ENCODE measurements around the gene UMODL1.

Gene UMODL1

DNA sequence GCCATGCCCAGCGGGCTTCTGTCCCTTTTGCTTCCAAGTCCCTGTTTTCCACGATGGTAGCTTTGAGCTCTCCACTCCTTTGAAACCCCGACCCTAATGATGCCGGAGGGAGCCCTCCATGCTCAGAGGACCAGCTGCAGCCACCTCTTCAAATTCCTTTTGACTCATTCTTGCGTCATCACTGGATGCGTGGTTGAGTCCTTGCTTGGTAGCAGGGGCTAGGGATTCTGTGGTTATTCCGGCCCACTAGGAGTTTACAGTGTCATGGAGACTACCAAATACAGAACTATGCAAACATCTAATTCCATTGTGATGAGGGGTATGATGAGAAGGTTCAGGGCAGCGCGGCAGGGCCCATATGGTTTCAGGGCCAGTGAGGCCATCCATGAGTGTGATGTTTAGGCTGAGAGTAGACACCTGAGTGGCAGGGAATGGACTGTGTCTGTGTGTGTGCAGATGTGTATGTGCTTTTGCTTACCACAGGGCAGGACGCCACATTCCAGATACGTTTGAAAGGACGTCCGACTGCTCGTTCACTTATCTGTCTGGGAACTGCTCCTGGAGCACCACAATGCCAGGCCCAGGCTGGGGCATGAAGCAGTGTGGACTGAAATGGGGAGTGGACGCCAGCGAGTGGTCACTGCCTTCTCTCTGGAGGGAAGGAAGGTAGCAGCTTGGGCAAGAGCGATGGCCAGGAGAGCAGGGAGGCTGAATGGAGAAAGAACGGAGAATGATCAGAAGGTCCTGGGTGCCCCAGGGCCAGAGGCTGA lies 30.5 kb upstream of the UMODL1 start:
- no peak for DNase-seq

- no peak for DNase-seq
These were observed 29.9 kb upstream of the UMODL1 start for GRCh38 chr21:42041246-42041645.

DNA sequence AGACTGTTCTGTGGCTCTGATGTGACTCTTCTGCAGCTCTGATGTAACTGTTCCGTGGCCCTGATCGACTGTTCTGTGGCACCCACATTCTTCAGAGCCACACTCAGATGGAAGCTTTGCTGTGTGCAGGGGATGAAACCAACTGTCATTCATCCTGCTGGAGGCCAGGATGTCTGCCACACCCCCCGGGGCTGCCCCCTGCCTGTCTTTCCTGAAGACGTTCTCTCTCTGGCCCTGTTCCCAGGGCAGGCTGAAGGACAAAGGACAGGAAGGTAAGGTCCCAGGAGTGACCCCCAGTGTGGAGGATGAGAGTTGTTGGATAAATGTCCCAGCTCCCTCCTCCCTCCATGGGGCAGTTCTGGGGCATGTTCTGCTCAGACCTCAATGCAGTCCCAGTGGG lies 29.4 kb upstream of the UMODL1 start:
- DNase-seq, result no peak

- no peak for DNase-seq
These were observed 28.5 kb upstream of the UMODL1 start for GRCh38 chr21:42042651-42043050.

GRCh38 chr21:42043201-42043895 lies 27.8 kb upstream of the UMODL1 start:
- DNase-seq, result no peak

DNA sequence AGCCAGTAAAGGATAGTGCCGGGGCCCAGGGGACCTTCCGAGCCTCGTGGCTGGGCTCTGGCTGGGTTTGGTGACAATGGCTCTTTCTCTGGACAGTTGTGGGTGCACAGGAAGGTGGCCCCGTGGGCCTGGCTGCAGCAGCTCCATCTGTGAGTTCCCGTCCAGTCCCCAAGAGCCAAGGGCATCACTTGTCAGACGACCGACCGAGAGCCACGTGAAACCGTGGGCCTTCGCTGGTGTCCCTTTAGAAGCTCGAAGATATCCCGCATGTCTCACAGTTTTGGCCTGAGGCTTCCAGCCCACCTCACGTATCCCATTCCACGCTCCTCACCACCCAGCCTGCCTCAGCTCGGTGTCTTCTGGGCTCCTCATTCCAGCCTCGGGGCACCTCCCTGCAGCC lies 27.2 kb upstream of the UMODL1 start:
- DNase-seq, result no peak

- no peak for DNase-seq
These were observed 26.1 kb upstream of the UMODL1 start for GRCh38 chr21:42044871-42045495.

DNA sequence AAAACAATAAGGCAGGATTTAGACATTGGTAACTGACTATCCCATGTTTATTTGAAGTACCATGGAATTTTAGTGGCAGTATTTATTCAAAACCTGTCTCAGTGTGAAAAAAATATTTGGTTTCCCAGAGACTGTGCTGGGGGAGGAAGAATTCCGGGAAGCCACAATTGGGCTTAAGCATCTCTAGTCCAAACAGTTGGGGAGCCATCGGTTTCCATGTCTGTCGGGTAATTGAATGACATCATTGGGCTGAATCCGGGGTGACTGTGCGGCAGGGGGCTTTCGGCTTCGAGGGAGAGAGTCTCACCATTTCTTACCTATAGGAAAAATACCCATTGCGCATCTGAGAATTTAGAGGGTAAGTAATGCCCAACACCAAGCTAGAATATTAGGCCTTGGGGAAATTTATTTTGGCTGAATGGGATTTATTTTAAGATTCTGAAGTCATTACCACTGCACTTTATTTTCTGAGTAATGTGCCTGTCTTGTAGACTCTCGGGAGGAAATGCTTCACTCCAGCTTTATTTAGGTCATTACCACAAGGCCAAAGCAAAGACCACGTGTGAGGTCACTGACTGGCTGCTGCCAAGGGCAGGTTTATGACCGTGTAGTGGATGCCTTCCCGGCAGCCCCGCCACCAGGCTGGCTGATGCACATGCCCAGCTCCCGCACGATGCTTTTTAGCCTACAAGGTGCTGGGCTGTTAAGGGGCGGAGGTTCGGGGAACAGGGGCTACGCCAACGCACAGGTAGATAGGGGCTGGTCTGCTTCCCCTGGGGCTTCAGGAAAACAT lies 23.1 kb upstream of the UMODL1 start:
- no peak for DNase-seq

GRCh38 chr21:42048870-42049577 lies 22.1 kb upstream of the UMODL1 start:
- no peak for DNase-seq

- no peak for DNase-seq
These were observed 21.3 kb upstream of the UMODL1 start for GRCh38 chr21:42049578-42050430.

GRCh38 chr21:42051788-42052187 lies 19.3 kb upstream of the UMODL1 start:
- DNase-seq, result no peak

DNA sequence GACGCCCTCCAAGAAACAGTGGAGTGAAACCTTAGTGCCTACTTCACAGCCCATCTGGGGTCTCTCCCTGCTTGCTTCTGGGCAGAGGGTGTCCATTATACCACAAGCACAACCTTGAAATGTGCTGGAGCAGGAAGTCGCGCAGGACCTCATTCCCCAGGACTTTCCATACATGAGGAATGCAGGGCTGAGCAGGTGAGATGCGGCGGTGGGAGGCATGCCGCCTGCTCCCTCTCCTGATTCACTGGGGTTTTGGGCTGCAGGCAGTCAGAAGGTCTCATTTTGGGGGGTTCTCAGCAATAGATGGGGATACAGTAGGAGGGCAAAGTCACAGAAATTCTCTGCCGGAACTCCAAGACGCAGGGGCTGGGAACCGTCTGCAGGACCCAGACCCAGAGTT lies 15.7 kb upstream of the UMODL1 start:
- DNase-seq, result no peak

- DNase-seq, result no peak
These were observed 14.6 kb upstream of the UMODL1 start for GRCh38 chr21:42056468-42056867.

GRCh38 chr21:42056996-42057689 lies 14.0 kb upstream of the UMODL1 start:
- DNase-seq, result peak; percentile 55

- no peak for DNase-seq
These were observed 13.2 kb upstream of the UMODL1 start for GRCh38 chr21:42057851-42058437.

GRCh38 chr21:42058631-42059111 lies 12.4 kb upstream of the UMODL1 start:
- DNase-seq, result no peak

DNA sequence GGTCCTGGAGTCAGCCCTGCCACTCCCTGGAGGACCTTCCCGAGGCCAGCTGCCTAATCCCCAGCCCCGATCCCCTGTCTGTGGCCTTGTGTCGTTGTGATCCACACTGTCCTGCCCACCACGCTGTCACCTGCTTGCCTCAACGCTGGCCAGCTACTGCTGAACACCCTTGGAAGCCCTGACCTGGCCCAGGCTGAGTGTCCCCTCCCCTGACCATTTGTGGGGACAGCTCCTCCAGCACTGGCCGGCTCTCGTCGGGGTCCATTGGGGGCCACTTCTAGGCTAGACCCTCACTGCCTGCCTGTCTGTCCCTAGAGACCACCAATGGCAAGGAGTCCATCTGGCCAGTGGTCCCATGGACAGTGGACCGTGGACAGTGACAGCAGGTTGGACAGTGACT lies 12.0 kb upstream of the UMODL1 start:
- no peak for DNase-seq

DNA sequence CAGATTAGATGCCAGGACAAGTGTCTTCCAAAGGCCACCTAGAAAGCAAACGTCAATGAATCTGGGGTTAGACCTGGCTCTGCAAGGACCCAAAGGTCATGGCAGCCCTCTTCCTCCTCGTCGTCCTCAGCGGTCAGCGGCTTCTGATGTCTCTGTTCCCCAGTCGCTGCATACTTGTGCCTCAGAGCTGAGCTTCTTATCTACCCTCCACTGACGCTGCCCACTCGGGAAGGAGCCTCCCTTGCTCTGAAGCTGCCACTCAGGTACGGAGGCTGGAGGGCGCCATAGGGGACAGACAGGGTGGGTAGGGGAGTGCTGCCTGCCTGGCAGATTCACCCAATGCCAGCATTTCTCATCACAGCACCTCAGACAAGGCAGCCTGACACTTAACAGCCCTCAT lies 11.4 kb upstream of the UMODL1 start:
- no peak for DNase-seq

DNA sequence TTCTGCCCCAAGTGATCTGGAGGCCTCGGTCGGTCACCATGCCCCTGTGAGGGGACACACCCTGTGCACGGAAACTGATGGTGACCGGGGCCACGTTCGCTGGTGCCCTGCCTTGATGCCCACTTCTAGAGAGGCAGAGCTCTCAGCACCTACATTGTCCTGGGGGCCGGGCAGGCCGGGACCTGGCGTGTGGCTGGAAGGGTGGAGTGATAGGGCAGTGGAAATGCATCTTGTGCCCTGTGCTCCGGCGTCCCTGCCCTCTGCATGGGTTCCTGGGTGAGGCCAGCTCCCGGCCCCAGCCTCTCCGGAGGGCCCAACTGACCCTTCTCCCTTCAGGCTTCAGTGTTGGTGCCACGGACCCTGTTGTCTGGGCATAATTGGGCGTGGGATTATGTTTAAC lies 11.0 kb upstream of the UMODL1 start:
- no peak for DNase-seq

- no peak for DNase-seq
These were observed 9.7 kb upstream of the UMODL1 start for GRCh38 chr21:42061195-42061985.
